Fibroblast of skin of left quadriceps (primary cell): ENCODE results near the gene ELP5.
"Not testable (repeated sequence)": the region's sequence is repeated elsewhere in the genome, so short reads cannot be mapped to it uniquely, and the experiment has no call there.

Experiments used
- DNase-seq, 2 experiments: peaks; one replicate each; pipeline ENCODE4 v3.0.0-alpha.2; 2013; ENCODE audit warnings: low read depth in 2 of 2

The ELP5 gene

GRCh38 chr17:7236808-7237207 lies 15.2 kb upstream of the ELP5 start:
- DNase-seq = no peak

GRCh38 chr17:7237266-7237760 lies 14.7 kb upstream of the ELP5 start:
- no peak for DNase-seq

GRCh38 chr17:7237761-7238419 lies 14.1 kb upstream of the ELP5 start:
- DNase-seq = peak in 1 of 2 experiments; percentile 57

- DNase-seq = no peak
These were observed 13.5 kb upstream of the ELP5 start for GRCh38 chr17:7238420-7239090.

- DNase-seq = peak; percentile 99 to 100
These were observed 12.7 kb upstream of the ELP5 start, which contains the start of gene PHF23 for GRCh38 chr17:7239091-7240027. PHF23 (minus strand) TSS chr17:7239457; CDS start chr17:7239279, 178 bp downstream.

GRCh38 chr17:7240375-7240774 lies 11.6 kb upstream of the ELP5 start:
- DNase-seq = no peak

- no peak for DNase-seq
These were observed 10.8 kb upstream of the ELP5 start for GRCh38 chr17:7241090-7241733.

GRCh38 chr17:7241783-7242716 lies 10.0 kb upstream of the ELP5 start, which contains the start of gene GABARAP:
GABARAP (minus strand) TSS chr17:7242449; CDS start chr17:7242330, 119 bp downstream.
- DNase-seq = peak; percentile 84 to 86

- DNase-seq = peak; percentile 93 to 94
These were observed 9.1 kb upstream of the ELP5 start for GRCh38 chr17:7242717-7243452.

GRCh38 chr17:7243453-7243729 lies 8.6 kb upstream of the ELP5 start:
- no peak for DNase-seq

GRCh38 chr17:7243838-7244237 lies 8.2 kb upstream of the ELP5 start:
- not testable (repeated sequence) for DNase-seq

- no peak for DNase-seq
These were observed 5.2 kb upstream of the ELP5 start for GRCh38 chr17:7246779-7247178.

- no peak for DNase-seq
These were observed 3.2 kb upstream of the ELP5 start for GRCh38 chr17:7248796-7249195.

GRCh38 chr17:7249214-7249613 lies 2.8 kb upstream of the ELP5 start:
- DNase-seq = no peak

- no peak for DNase-seq
These were observed 2.2 kb upstream of the ELP5 start for GRCh38 chr17:7249830-7250229.

GRCh38 chr17:7250695-7251627 lies 1.1 kb upstream of the ELP5 start:
- no peak for DNase-seq

- peak; percentile 99 for DNase-seq
These were observed 297 bp upstream of the ELP5 start, which contains the start of gene CTDNEP1 for GRCh38 chr17:7251661-7252175. CTDNEP1 (minus strand) TSS chr17:7251734; CDS start chr17:7251296, 438 bp downstream.

GRCh38 chr17:7253082-7253481 lies 1.1 kb downstream of the ELP5 start:
- DNase-seq = no peak
